HepG2 (cell line): Measurements from ENCODE around the gene PLRG1. TPM values are rescaled to one million over a fixed set of nuclear protein-coding genes. Genes with fewer than 3 reads are reported as not detected.

Experiments used
- AGO2 ChIP-seq: fragments of 200-400 bp; formaldehyde crosslinking; optimal IDR thresholded peaks from 2 replicates; pipeline ENCODE3; 2017; ENCODE audit warnings: mild to moderate bottlenecking, low read depth, low read length, moderate library complexity
- AKAP8 ChIP-seq: sonication (generic); formaldehyde crosslinking; IDR thresholded peaks from 2 replicates; pipeline ENCODE4 v1.5.1; 2020; ENCODE audit warnings: mild to moderate bottlenecking, missing genetic modification reagents
- ARID5B ChIP-seq: IDR thresholded peaks from 2 replicates; pipeline ENCODE4 v1.4.0; 2020; ENCODE audit warnings: mild to moderate bottlenecking, missing genetic modification reagents
- CEBPB ChIP-seq: IDR thresholded peaks from 2 replicates; pipeline ENCODE4 v1.6.1; 2011; ENCODE audit warnings: low read depth, low read length, improper control_type of control experiment, borderline replicate concordance
- HMGXB3 ChIP-seq: sonication (generic); formaldehyde crosslinking; IDR thresholded peaks from 2 replicates; pipeline ENCODE4 v1.4.0; 2020; ENCODE audit warnings: missing genetic modification reagents, borderline replicate concordance
- MAFK ChIP-seq, 2 experiments: IDR thresholded peaks in 1 of 2; conservative IDR thresholded peaks in 1 of 2; 2 replicates each; pipeline ENCODE4 v1.6.1; 2011; ENCODE audit warnings: improper control_type of control experiment in 2 of 2, low read length in 2 of 2
- NCOA5 ChIP-seq: sonication (generic); formaldehyde crosslinking; IDR thresholded peaks from 2 replicates; pipeline ENCODE4 v1.4.0; 2020; ENCODE audit warnings: missing genetic modification reagents
- NFE2L1 ChIP-seq: sonication (generic); formaldehyde crosslinking; IDR thresholded peaks from 2 replicates; pipeline ENCODE4 v1.4.0; 2020; ENCODE audit warnings: missing genetic modification reagents, mild to moderate bottlenecking, borderline replicate concordance
- SKI ChIP-seq: fragments of 450-650 bp; IDR thresholded peaks from one replicate; pipeline ENCODE4 v1.6.1; 2018; ENCODE audit warnings: mild to moderate bottlenecking; ENCODE audit not compliant: partially characterized antibody
- STAT5B ChIP-seq: sonication (generic); formaldehyde crosslinking; IDR thresholded peaks from 2 replicates; pipeline ENCODE4 v1.4.0; 2020; ENCODE audit warnings: missing genetic modification reagents
- THRA ChIP-seq: sonication (generic); formaldehyde crosslinking; IDR thresholded peaks from 2 replicates; pipeline ENCODE4 v1.4.0; 2020; ENCODE audit warnings: missing genetic modification reagents, borderline replicate concordance
- YEATS4 ChIP-seq: sonication (generic); formaldehyde crosslinking; IDR thresholded peaks from 2 replicates; pipeline ENCODE4 v1.4.0; 2020; ENCODE audit warnings: missing genetic modification reagents, borderline replicate concordance
- ZBTB26 ChIP-seq: IDR thresholded peaks from 2 replicates; pipeline ENCODE4 v1.6.1; 2016; ENCODE audit warnings: missing compliant biosample characterization, missing genetic modification reagents, borderline replicate concordance
- ZBTB37 ChIP-seq: sonication (generic); formaldehyde crosslinking; IDR thresholded peaks from 2 replicates; pipeline ENCODE4 v1.4.0; 2020; ENCODE audit warnings: mild to moderate bottlenecking, missing genetic modification reagents
- ZNF24 ChIP-seq: fragments of 450-650 bp; IDR thresholded peaks from 2 replicates; pipeline ENCODE4 v1.6.1; 2017; ENCODE audit warnings: antibody characterized with exemption, mild to moderate bottlenecking
- ZNF792 ChIP-seq: IDR thresholded peaks from 2 replicates; pipeline ENCODE4 v1.6.1; 2016
- ZSCAN31 ChIP-seq: sonication (generic); formaldehyde crosslinking; IDR thresholded peaks from 2 replicates; pipeline ENCODE4 v1.5.0; 2020; ENCODE audit warnings: low read depth, mild to moderate bottlenecking, missing genetic modification reagents
- polyA plus RNA-seq, 8 experiments: library from polyadenylated mRNA; depleted of rRNA in 3 of 8; stranded (reverse) in 7 of 8; unstranded in 1 of 8; fragments of >200 nt; fragmentation: Illumina TruSeq in 4 of 8; extraction: Trizol in 4 of 8; gene quantifications; 2 replicates each; pipeline versions ENCODE4 v1.2.1 to v1.2.3, GENCODE V29; 2011 to 2016; ENCODE audit warnings: low read depth in 4 of 8, missing spikeins in 1 of 8, mixed read lengths in 1 of 8; ENCODE audit not compliant: insufficient read depth in 1 of 8
- total RNA-seq, 5 experiments: library from RNA; depleted of rRNA; stranded (reverse); fragments of >200 nt; fragmentation: Illumina TruSeq; extraction: Trizol; gene quantifications; 2 replicates each; pipeline ENCODE4 v1.2.3, GENCODE V29; 2016; ENCODE audit warnings: low read depth in 1 of 5

PLRG1 gene
- total and polyA plus RNA-seq, 2 of the 13 experiments (the other 11 are each of a cell fraction or from before 2014, with no cell fraction given) = 77.3 to 110 TPM

GRCh38 chr4:154560824-154561231 lies 10.6 kb upstream of the PLRG1 start (continued):
- no peak for TF ChIP-seq YEATS4
- no peak for TF ChIP-seq MAFK (conservative IDR thresholded peaks at IDR 0.05 in 1 of 2, IDR thresholded peaks at IDR 0.05 in 1 of 2; ENCODE audit: low read length in 2 of 2)
- no peak for TF ChIP-seq AKAP8 (CRISPR knock-in tag)
- no peak for TF ChIP-seq ZNF792 (CRISPR knock-in tag)
- no peak for TF ChIP-seq HMGXB3 (CRISPR knock-in tag)
- TF ChIP-seq THRA (CRISPR knock-in tag) = peak; percentile 89; the same call in 1 of the 2 replicates
- TF ChIP-seq ZNF24 = no peak
- no peak for TF ChIP-seq STAT5B
- no peak for TF ChIP-seq ZSCAN31
- peak; percentile 90 for TF ChIP-seq ARID5B
- 0 out of 2 replicates have a peak, but pooled peaks have one; percentile 58 for TF ChIP-seq ZBTB37 (CRISPR knock-in tag)
- TF ChIP-seq NCOA5 (CRISPR knock-in tag) = no peak
- TF ChIP-seq CEBPB = peak; percentile 49; the same call in 1 of the 2 replicates
- TF ChIP-seq AGO2 = no peak
- TF ChIP-seq ZBTB26 (CRISPR knock-in tag) = no peak
- peak; percentile 97 for TF ChIP-seq SKI
- TF ChIP-seq NFE2L1 (CRISPR knock-in tag) = no peak
